ENCODE data around the gene IGF1R. TPM values are rescaled to one million over a fixed set of nuclear protein-coding genes. Genes with fewer than 3 reads are reported as not detected.
A peak's percentile ranks its signal among the peaks of the same experiment; 100 is the strongest.

Gene IGF1R
- total RNA-seq, 6 donors from 2014 or later = 31.0 to 142 (median 63.8) TPM

- H3K36me3 ChIP-seq = no peaks in the 10 kb centered on the region
- no peak overlapping the region for H3K4me3 ChIP-seq
- DNase-seq (no peak), ATAC-seq (ENCODE audit: low FRiP score in 2 of 2) (no peak)
- H3K27ac ChIP-seq = peak overlapping the region in 2 of 4 donors; percentile 47 to 92
- 44 to 55% methylated on average over 1 of the region's 1 CpG for WGBS, 2 donors
- TF ChIP-seq POLR2AphosphoS5 (IDR thresholded peaks at IDR 0.05) (no peak), POLR2A (IDR thresholded peaks at IDR 0.05) (no peak), EP300 (IDR thresholded peaks at IDR 0.05) (no peak), CTCF (IDR thresholded peaks at IDR 0.05) (no peak)
- no peaks in the 10 kb centered on the region for H3K9me3 ChIP-seq
- H3K4me1 ChIP-seq = peaks cover 58 to 81% (median 68%) of the 10 kb centered on the region in 4 donors
- no peaks in the 10 kb centered on the region for H3K27me3 ChIP-seq
These were observed 208.2 kb downstream of the IGF1R start for GRCh38 chr15:98856532-98856907.

GRCh38 chr15:98858610-98859023 lies 210.3 kb downstream of the IGF1R start:
- DNase-seq (no peak), ATAC-seq (ENCODE audit: low FRiP score in 2 of 2) (no peak)
- no peak for TF ChIP-seq POLR2AphosphoS5 (IDR thresholded peaks at IDR 0.05)
- no peak for TF ChIP-seq EP300 (IDR thresholded peaks at IDR 0.05)
- TF ChIP-seq CTCF (IDR thresholded peaks at IDR 0.05) = no peak
- no peak for TF ChIP-seq POLR2A (IDR thresholded peaks at IDR 0.05)
- Histone ChIP-seq H3K9me3 (no peaks in the 10 kb centered on the region), H3K4me1 (peaks cover 43 to 73% (median 59%) of the 10 kb centered on the region in 4 donors), H3K27ac (peak overlapping the region; percentile 55 to 76 (median 68)), H3K36me3 (no peaks in the 10 kb centered on the region), H3K27me3 (no peaks in the 10 kb centered on the region), H3K4me3 (no peak overlapping the region)
- 28% methylated on average over 9 of the region's 9 CpGs for WGBS, 2 donors

- ATAC-seq (ENCODE audit: low FRiP score in 2 of 2) (peak in 1 of 2 donors; percentile 41), DNase-seq (no peak)
- H3K9me3 ChIP-seq = no peaks in the 10 kb centered on the region
- no peaks in the 10 kb centered on the region for H3K36me3 ChIP-seq
- H3K4me3 ChIP-seq = no peak overlapping the region
- 63 to 78% methylated on average over 6 of the region's 6 CpGs for WGBS, 2 donors
- H3K27ac ChIP-seq = peak overlapping the region; percentile 55 to 76 (median 68)
- H3K4me1 ChIP-seq = peaks cover 38 to 68% (median 55%) of the 10 kb centered on the region in 4 donors
- TF ChIP-seq POLR2A (IDR thresholded peaks at IDR 0.05) = no peak
- TF ChIP-seq CTCF (IDR thresholded peaks at IDR 0.05) = no peak
- no peak for TF ChIP-seq EP300 (IDR thresholded peaks at IDR 0.05)
- no peak for TF ChIP-seq POLR2AphosphoS5 (IDR thresholded peaks at IDR 0.05)
- H3K27me3 ChIP-seq = no peaks in the 10 kb centered on the region
These were observed 210.8 kb downstream of the IGF1R start for GRCh38 chr15:98859149-98859548.

- no peaks in the 10 kb centered on the region for H3K9me3 ChIP-seq
- peak in 1 of 2 donors; percentile 70 for ATAC-seq (ENCODE audit: low FRiP score in 2 of 2)
- H3K4me3 ChIP-seq = no peak overlapping the region
- DNase-seq = no peak
- H3K27me3 ChIP-seq = no peaks in the 10 kb centered on the region
- H3K36me3 ChIP-seq = no peaks in the 10 kb centered on the region
- H3K4me1 ChIP-seq = peaks cover 38 to 58% (median 50%) of the 10 kb centered on the region in 4 donors
- H3K27ac ChIP-seq = peak overlapping the region; percentile 53 to 76 (median 62)
- TF ChIP-seq CTCF (IDR thresholded peaks at IDR 0.05) = no peak
- no peak for TF ChIP-seq EP300 (IDR thresholded peaks at IDR 0.05)
- no peak for TF ChIP-seq POLR2AphosphoS5 (IDR thresholded peaks at IDR 0.05)
- no peak for TF ChIP-seq POLR2A (IDR thresholded peaks at IDR 0.05)
- WGBS, 2 donors = 36 to 43% methylated on average over 4 of the region's 4 CpGs
These were observed 212.1 kb downstream of the IGF1R start for GRCh38 chr15:98860281-98861041.
